ENCODE data around the gene MSI2. TPM values are rescaled to one million over a fixed set of nuclear protein-coding genes. Genes with fewer than 3 reads are reported as not detected.

The MSI2 gene
- total RNA-seq, 2 donors from 2014 or later, result 30.1 to 41.1 TPM

- H3K27ac ChIP-seq, result peak overlapping the region; percentile 61 to 69
- no peak for TF ChIP-seq CTCF (IDR thresholded peaks at IDR 0.05)
- no peak for DNase-seq (ENCODE audit: low spot score)
These were observed 99.0 kb downstream of the MSI2 start for GRCh38 chr17:57355090-57355859.

GRCh38 chr17:57356153-57356718, 99.9 kb downstream of the MSI2 start:
- peak overlapping the region; percentile 61 to 69 for H3K27ac ChIP-seq
- no peak for DNase-seq (ENCODE audit: low spot score)
- H3K4me1 ChIP-seq, result peaks cover 0 to 32% of the 10 kb centered on the region in 2 donors
- no peak overlapping the region for H3K4me3 ChIP-seq
- no peaks in the 10 kb centered on the region for H3K36me3 ChIP-seq
- H3K27me3 ChIP-seq, result no peaks in the 10 kb centered on the region
- TF ChIP-seq CTCF (IDR thresholded peaks at IDR 0.05), result no peak
- no peaks in the 10 kb centered on the region for H3K9me3 ChIP-seq

More at GRCh38 chr17:57355090-57355859, 99.0 kb downstream of the MSI2 start:
- no peaks in the 10 kb centered on the region for H3K36me3 ChIP-seq
- H3K4me3 ChIP-seq, result no peak overlapping the region
- H3K27me3 ChIP-seq, result no peaks in the 10 kb centered on the region
- H3K4me1 ChIP-seq, result peaks cover 0 to 40% of the 10 kb centered on the region in 2 donors
- no peaks in the 10 kb centered on the region for H3K9me3 ChIP-seq

- H3K27ac ChIP-seq, result peak overlapping the region; percentile 61 to 65
- no peak overlapping the region for H3K4me3 ChIP-seq
- no peaks in the 10 kb centered on the region for H3K36me3 ChIP-seq
- no peak for DNase-seq (ENCODE audit: low spot score)
- H3K27me3 ChIP-seq, result no peaks in the 10 kb centered on the region
- TF ChIP-seq CTCF (IDR thresholded peaks at IDR 0.05), result no peak
- H3K4me1 ChIP-seq, result peaks cover 0 to 32% of the 10 kb centered on the region in 2 donors
- H3K9me3 ChIP-seq, result no peaks in the 10 kb centered on the region
These were observed 100.5 kb downstream of the MSI2 start for GRCh38 chr17:57356719-57357391.

- no peaks in the 10 kb centered on the region for H3K27me3 ChIP-seq
- peak overlapping the region; percentile 61 to 65 for H3K27ac ChIP-seq
- H3K9me3 ChIP-seq, result no peaks in the 10 kb centered on the region
- no peak for DNase-seq (ENCODE audit: low spot score)
- H3K36me3 ChIP-seq, result no peaks in the 10 kb centered on the region
- H3K4me3 ChIP-seq, result no peak overlapping the region
- H3K4me1 ChIP-seq, result peaks cover 0 to 32% of the 10 kb centered on the region in 2 donors
- TF ChIP-seq CTCF (IDR thresholded peaks at IDR 0.05), result no peak
These were observed 101.1 kb downstream of the MSI2 start for GRCh38 chr17:57357392-57357784.

- H3K36me3 ChIP-seq, result no peaks in the 10 kb centered on the region
- no peaks in the 10 kb centered on the region for H3K27me3 ChIP-seq
- peak overlapping the region; percentile 61 to 65 for H3K27ac ChIP-seq
- peaks cover 0 to 32% of the 10 kb centered on the region in 2 donors for H3K4me1 ChIP-seq
- H3K9me3 ChIP-seq, result no peaks in the 10 kb centered on the region
- no peak overlapping the region for H3K4me3 ChIP-seq
- no peak for DNase-seq (ENCODE audit: low spot score)
- TF ChIP-seq CTCF (IDR thresholded peaks at IDR 0.05), result no peak
These were observed 101.6 kb downstream of the MSI2 start for GRCh38 chr17:57357830-57358430.

All from right atrium auricular region (tissue), 2 donors.